GM19328 (cell line): Measurements from ENCODE around the gene ATP8A2.
"Not testable (repeated sequence)": the region's sequence is repeated elsewhere in the genome, so short reads cannot be mapped to it uniquely, and the experiment has no call there.

ENCODE experiments used
- ATAC-seq: cut with Tn5 transposase; IDR thresholded peaks from one replicate; pipeline ENCODE4 v1.9.1; 2021; ENCODE audit warnings: mild to moderate bottlenecking, moderate library complexity; ENCODE audit not compliant: unreplicated experiment

ATP8A2 gene

GRCh38 chr13:25784119-25784518 lies 412.3 kb downstream of the ATP8A2 start:
- no peak for ATAC-seq

DNA sequence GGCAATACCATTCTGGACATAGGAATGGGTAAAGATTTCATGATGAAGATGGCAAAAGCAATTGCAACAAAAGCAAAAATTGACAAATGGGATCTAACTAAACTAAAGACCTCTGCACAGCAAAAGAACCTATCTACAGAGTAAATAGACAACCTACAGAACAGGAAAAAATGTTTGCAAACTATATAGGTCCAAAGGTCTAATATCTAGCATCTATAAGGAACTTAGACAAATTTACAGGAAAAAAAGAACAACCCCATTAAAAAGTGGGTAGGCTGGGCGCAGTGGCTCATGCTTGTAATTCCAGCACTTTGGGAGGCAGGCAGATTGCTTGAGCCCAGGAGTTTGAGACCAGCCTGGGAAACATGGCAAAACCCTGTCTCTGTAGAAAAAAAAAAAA lies 418.4 kb downstream of the ATP8A2 start:
- ATAC-seq = not testable (repeated sequence)

GRCh38 chr13:25795277-25795676 lies 423.5 kb downstream of the ATP8A2 start:
- ATAC-seq = no peak

- no peak for ATAC-seq
Measured at GRCh38 chr13:25796474-25796873, 424.7 kb downstream of the ATP8A2 start.

GRCh38 chr13:25798998-25799397 lies 427.2 kb downstream of the ATP8A2 start:
- ATAC-seq = no peak

DNA sequence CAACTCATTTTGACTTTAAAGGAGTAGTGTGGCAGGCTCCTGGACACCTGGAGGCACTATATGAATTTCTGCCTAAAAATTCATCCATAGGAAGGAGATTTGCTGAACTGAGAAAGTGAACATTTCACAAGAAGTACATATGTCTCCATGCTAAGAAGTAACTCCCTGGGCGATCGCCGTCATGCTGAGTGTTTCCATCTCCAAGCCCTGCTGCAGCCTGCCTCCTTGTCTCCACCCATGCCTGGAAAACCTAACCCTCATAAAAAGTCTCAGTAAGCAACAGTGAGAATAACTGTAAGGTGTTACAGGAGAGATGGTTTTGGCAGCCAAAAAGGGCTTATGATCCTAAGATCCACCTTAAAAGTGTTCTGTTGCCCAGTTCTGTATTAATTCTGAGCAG lies 428.7 kb downstream of the ATP8A2 start:
- ATAC-seq = no peak

GRCh38 chr13:25802579-25802978 lies 430.8 kb downstream of the ATP8A2 start:
- no peak for ATAC-seq

DNA sequence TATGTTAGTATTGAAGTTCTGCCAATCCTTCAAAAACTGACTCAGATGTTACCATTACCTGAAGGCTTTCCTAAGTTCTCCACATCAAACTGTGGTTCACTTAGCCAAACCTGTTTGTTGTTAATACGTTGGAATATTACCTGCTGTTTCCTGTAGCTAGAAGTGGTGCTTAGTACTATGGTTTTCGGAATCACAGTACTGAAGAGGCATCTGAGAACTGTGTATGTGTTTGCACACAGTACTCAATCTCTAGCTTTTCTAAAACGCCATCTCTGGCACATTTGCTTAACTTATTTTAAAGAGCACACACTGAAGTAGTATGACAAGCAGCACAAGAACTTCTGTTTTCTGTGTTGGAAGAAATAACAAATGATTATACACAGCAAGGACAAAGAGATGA lies 431.9 kb downstream of the ATP8A2 start:
- no peak for ATAC-seq

DNA sequence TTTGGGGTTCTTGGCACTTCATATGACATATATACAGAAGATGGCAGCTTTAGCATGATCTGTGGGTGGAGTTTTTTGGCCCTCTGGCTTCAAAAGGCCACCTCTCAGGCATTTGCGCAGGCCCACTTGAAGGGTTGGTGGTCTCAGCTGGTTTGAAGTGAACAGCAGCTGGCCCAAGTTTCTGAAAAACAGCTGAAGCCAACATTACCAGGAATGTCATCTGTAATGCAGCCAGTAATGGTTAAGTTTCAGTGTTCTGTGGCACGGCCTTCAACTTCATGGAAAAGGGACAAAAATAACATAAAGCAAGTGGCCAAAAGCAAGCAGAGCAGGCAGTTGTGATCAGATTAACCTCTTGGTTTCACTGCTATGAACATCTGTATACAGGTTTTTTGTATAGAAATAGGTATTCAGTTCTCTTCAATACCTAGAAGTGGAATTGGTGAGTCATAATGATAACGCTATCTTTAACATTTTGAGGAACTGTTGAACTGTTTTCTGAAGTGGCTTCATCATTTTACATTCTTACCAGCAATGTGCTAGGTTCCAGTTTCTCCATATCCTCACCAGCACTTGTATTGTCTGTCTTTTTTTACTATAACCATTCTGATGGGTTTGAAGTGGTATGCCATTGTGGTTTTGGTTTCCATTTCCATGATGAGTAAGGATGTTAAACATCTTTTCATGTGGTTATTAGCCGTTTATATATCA lies 434.6 kb downstream of the ATP8A2 start:
- ATAC-seq = no peak

GRCh38 chr13:25807562-25807961 lies 435.8 kb downstream of the ATP8A2 start:
- no peak for ATAC-seq

- ATAC-seq = no peak
Measured at GRCh38 chr13:25811506-25811905, 439.7 kb downstream of the ATP8A2 start.

GRCh38 chr13:25816239-25816638 lies 444.5 kb downstream of the ATP8A2 start:
- ATAC-seq = no peak

DNA sequence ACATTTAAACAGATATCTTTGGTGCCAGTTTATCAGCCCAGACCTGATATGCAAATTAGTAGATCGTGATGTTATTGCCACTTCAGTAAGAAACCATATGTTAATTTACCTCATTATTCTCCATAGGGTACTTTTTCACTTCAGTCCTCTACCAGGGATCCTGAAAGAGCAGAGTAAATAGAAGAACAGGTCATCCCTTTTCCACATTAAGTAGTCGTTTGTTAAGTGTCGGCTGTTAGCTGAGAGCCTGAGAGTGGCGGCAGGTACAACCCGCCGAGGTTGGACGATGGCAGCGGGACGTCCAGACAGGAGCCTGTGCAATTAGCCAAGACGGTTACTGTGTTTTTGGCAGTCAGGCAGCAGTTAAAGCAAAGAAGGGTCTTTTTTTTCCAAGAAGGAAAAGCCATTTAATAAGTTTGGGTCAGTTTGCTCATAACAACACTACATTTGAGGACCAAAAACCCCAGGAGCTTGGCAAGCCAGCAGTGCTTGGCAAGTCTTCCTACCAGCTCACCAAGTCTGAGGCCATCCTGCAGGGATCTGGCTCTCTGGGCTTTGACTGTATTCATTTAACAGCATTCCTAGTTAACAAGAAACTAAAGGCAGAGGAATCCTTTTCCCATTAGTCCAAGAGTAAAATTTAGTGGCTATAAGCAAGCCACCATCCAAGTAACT lies 448.2 kb downstream of the ATP8A2 start:
- ATAC-seq = no peak

GRCh38 chr13:25821776-25822175 lies 450.0 kb downstream of the ATP8A2 start:
- no peak for ATAC-seq

DNA sequence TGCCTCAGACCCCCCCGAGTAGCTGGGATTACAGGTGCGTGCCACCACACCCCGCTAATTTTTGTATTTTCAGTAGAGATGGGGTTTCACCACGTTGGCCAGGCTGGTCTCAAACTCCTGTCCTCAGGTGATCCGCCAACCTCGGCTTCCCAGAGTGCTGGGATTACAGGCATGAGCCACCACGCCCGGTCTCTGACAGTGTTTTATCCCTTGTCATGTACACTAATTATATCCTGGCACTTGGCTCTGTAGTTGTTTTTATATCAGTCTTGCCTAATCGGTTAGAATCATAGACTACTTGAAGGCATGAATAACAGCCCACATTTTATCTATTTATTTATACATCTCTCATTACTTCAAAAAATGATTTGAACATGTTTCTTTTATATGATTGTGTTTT lies 455.4 kb downstream of the ATP8A2 start:
- not testable (repeated sequence) for ATAC-seq

- no peak for ATAC-seq
Measured at GRCh38 chr13:25827831-25828465, 456.2 kb downstream of the ATP8A2 start.

GRCh38 chr13:25833761-25834160 lies 462.0 kb downstream of the ATP8A2 start:
- ATAC-seq = no peak

- no peak for ATAC-seq
Measured at GRCh38 chr13:25836574-25837336, 465.0 kb downstream of the ATP8A2 start.

- no peak for ATAC-seq
Measured at GRCh38 chr13:25839371-25839770, 467.6 kb downstream of the ATP8A2 start.

GRCh38 chr13:25840261-25840660 lies 468.5 kb downstream of the ATP8A2 start:
- ATAC-seq = no peak

- ATAC-seq = no peak
Measured at GRCh38 chr13:25840931-25841330, 469.2 kb downstream of the ATP8A2 start.
